Endodermal cell (in vitro differentiated cells): ENCODE results near the gene ZNF692. TPM values are rescaled to one million over a fixed set of nuclear protein-coding genes. Genes with fewer than 3 reads are reported as not detected.
"Not testable (repeated sequence)": the region's sequence is repeated elsewhere in the genome, so short reads cannot be mapped to it uniquely, and the experiment has no call there.

Source experiments
- DNase-seq: peaks from one replicate; pipeline ENCODE4 v3.0.0-alpha.2; 2017
- H3K27ac ChIP-seq: 2 replicates; pipeline ENCODE4 v1.5.1; 2013; ENCODE audit warnings: mild to moderate bottlenecking, low read depth, low read length, moderate library complexity
- H3K27me3 ChIP-seq: 2 replicates; pipeline ENCODE4 v1.6.1; 2013; ENCODE audit warnings: mild to moderate bottlenecking, low read length, moderate library complexity; ENCODE audit not compliant: insufficient read depth, control insufficient read depth, poor library complexity, severe bottlenecking
- H3K36me3 ChIP-seq: 2 replicates; pipeline ENCODE4 v1.7.0; 2013; ENCODE audit warnings: mild to moderate bottlenecking, low read length, moderate library complexity; ENCODE audit not compliant: control insufficient read depth, insufficient read depth
- H3K4me1 ChIP-seq: one replicate; pipeline ENCODE4 v1.7.0; 2013; ENCODE audit warnings: low read length; ENCODE audit not compliant: control insufficient read depth, insufficient read depth
- H3K4me3 ChIP-seq: 2 replicates; pipeline ENCODE4 v1.5.1; 2013; ENCODE audit warnings: mild to moderate bottlenecking, low read length, moderate library complexity
- H3K9ac ChIP-seq: 2 replicates; pipeline ENCODE4 v1.6.1; 2013; ENCODE audit warnings: mild to moderate bottlenecking, low read length, moderate library complexity; ENCODE audit not compliant: poor library complexity, severe bottlenecking; ENCODE audit errors: extremely low read depth
- H3K9me3 ChIP-seq: 2 replicates; pipeline ENCODE4 v1.6.1; 2013; ENCODE audit warnings: mild to moderate bottlenecking, low read length, moderate library complexity; ENCODE audit not compliant: control insufficient read depth
- H3K27ac Mint-ChIP-seq: 2 replicates; pipeline ENCODE4 v1.8.0; 2020; ENCODE audit warnings: mixed read lengths
- H3K27me3 Mint-ChIP-seq: 2 replicates; pipeline ENCODE4 v1.8.0; 2021; ENCODE audit warnings: mild to moderate bottlenecking, mixed read lengths; ENCODE audit not compliant: insufficient read depth
- H3K36me3 Mint-ChIP-seq: 2 replicates; pipeline ENCODE4 v1.8.0; 2020; ENCODE audit warnings: low read depth, mixed read lengths
- H3K4me1 Mint-ChIP-seq: 2 replicates; pipeline ENCODE4 v1.8.0; 2020; ENCODE audit warnings: mixed read lengths
- H3K4me3 Mint-ChIP-seq: 2 replicates; pipeline ENCODE4 v1.8.0; 2020; ENCODE audit warnings: mild to moderate bottlenecking, moderate library complexity, mixed read lengths
- H3K9me3 Mint-ChIP-seq: 2 replicates; pipeline ENCODE4 v1.8.0; 2020; ENCODE audit warnings: mild to moderate bottlenecking, mixed read lengths
- WGBS, 2 experiments: methylation state at CpG; one replicate each; pipeline versions ENCODE4 v1.1.5 to v1.1.7; 2013; ENCODE audit warnings: missing lambda C conversion rate in 2 of 2, mixed read lengths in 1 of 2; ENCODE audit not compliant: insufficient coverage in 1 of 2, insufficient read length in 1 of 2; 5-methylcytosine and 5-hydroxymethylcytosine counted together
- total RNA-seq, 2 donors: library from RNA; stranded (reverse); fragmentation: NEBNext Ultra II Directional in 1 of 2; extraction: Animal tissue kit (Norgen Biotek cat#: 25700) in 1 of 2; gene quantifications; 2 replicates in 1 of 2; 3 replicates in 1 of 2; pipeline ENCODE4 v1.2.1, GENCODE V29; 2021
- TF ChIP-seq, protein P1 (sequence below): fragments of 200-600 bp; sonication (generic); conservative IDR thresholded peaks from 2 replicates; pipeline ENCODE4 v1.5.0; 2021; ENCODE audit warnings: antibody characterized with exemption, mild to moderate bottlenecking

The ZNF692 gene
- total RNA-seq, 2 donors from 2014 or later: 47.6 to 50.3 TPM

DNA sequence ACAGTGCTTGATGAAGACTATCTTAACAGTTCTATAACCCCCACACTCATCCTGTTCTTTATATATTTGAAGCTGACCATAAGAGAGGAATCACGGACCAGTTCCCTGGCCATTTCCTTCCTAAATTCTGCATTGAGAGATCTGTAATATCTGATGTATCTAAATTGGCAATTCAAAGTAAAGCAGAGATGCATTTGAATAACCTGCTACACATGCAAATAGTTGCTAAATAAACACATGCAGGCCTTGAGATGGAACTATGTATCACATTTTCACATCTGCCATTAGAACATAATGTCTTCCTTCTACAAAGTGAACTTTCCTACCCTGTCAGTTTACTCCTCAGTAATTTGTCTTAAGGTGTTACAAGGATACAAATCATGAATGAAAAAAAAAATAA, 26.8 kb upstream of the ZNF692 start:
- Histone ChIP-seq H3K36me3 (no peaks in the 10 kb centered on the region), H3K9me3 (no peaks in the 10 kb centered on the region), H3K4me3 (no peak overlapping the region), H3K27me3 (peaks cover 4% of the 10 kb centered on the region), H3K27ac (no peak overlapping the region), H3K4me1 (no peaks in the 10 kb centered on the region), H3K9ac (no peak overlapping the region)
- Mint-ChIP-seq H3K9me3 (no peaks in the 10 kb centered on the region), H3K27me3 (no peaks in the 10 kb centered on the region), H3K27ac (no peak overlapping the region), H3K36me3 (no peaks in the 10 kb centered on the region), H3K4me1 (peaks cover 15% of the 10 kb centered on the region), H3K4me3 (no peak overlapping the region)
- DNase-seq: no peak
- WGBS, 2 experiments: 89% methylated on average over 1 of the region's 1 CpG; no CpG with 5 or more reads in 1 of the 2 experiments
- TF ChIP-seq, protein P1, sequence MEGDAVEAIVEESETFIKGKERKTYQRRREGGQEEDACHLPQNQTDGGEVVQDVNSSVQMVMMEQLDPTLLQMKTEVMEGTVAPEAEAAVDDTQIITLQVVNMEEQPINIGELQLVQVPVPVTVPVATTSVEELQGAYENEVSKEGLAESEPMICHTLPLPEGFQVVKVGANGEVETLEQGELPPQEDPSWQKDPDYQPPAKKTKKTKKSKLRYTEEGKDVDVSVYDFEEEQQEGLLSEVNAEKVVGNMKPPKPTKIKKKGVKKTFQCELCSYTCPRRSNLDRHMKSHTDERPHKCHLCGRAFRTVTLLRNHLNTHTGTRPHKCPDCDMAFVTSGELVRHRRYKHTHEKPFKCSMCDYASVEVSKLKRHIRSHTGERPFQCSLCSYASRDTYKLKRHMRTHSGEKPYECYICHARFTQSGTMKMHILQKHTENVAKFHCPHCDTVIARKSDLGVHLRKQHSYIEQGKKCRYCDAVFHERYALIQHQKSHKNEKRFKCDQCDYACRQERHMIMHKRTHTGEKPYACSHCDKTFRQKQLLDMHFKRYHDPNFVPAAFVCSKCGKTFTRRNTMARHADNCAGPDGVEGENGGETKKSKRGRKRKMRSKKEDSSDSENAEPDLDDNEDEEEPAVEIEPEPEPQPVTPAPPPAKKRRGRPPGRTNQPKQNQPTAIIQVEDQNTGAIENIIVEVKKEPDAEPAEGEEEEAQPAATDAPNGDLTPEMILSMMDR: no peak

DNA sequence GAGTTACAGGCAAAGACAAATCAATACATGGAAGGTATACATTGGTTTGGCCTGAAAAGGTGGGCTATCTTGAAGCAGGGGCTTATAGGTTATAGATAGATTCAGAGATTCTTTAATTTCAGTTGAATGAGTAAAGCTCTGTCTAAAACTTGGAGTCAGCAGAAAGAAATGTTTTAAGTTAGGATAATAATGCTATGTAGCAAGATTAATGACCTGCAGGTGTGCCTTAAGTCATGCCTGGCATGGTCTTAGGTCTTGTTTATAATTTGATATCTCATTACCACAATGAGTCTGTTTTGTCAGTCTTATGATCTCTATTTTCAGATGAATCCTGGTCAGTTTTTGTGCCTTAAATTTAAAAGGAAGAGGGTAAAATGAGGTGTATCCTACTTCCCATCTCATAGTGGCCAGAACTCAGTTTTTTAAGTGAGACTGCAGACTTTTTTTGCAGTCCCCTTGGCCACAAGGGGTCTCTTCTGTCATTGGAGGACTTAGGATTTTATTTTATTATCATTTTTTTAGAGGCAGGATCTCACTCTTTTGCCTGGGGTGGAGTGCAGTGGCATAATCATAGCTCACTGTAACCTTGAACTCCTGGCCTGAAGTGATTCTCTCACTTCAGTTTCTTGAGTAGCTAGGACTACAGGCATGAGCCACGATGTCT, 25.9 kb upstream of the ZNF692 start:
- Histone ChIP-seq H3K9me3 (no peaks in the 10 kb centered on the region), H3K36me3 (no peaks in the 10 kb centered on the region), H3K27ac (no peak overlapping the region), H3K4me3 (no peak overlapping the region), H3K9ac (no peak overlapping the region), H3K4me1 (no peaks in the 10 kb centered on the region), H3K27me3 (peaks cover 13% of the 10 kb centered on the region)
- peaks cover 15% of the 10 kb centered on the region for H3K4me1 Mint-ChIP-seq
- TF ChIP-seq, protein P1: peak; percentile 61
- H3K4me3 Mint-ChIP-seq: no peak overlapping the region
- H3K36me3 Mint-ChIP-seq: no peaks in the 10 kb centered on the region
- peaks cover 6% of the 10 kb centered on the region for H3K27me3 Mint-ChIP-seq
- no peak overlapping the region for H3K27ac Mint-ChIP-seq
- no peaks in the 10 kb centered on the region for H3K9me3 Mint-ChIP-seq
- DNase-seq: no peak
- 60% methylated on average over 1 of the region's 1 CpG; no CpG with 5 or more reads in 1 of the 2 experiments for WGBS, 2 experiments

DNA sequence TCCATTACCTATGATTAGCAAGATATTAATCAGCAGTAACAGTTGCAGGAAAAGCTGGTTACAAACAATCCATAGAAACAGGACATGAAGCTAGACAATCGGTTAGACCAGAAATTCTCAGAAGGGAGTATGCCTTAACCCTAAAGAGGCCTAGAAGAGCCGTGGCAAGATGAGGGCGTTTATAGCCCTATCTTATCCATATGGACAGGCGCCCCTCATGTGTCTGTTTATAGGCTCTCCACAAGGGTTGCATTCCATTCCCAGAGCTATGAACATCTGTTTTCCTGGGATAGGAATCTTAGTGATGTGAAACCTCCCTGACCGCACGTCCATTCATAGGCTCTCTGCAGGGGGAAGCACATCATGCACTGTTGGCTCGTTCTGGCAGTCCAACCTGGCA, 23.5 kb upstream of the ZNF692 start:
- not testable (repeated sequence) for H3K9me3 Mint-ChIP-seq, H3K4me3 ChIP-seq, H3K36me3 Mint-ChIP-seq, H3K4me1 ChIP-seq, H3K36me3 ChIP-seq, DNase-seq, H3K27ac Mint-ChIP-seq, H3K9me3 ChIP-seq, H3K9ac ChIP-seq, H3K27ac ChIP-seq, H3K4me3 Mint-ChIP-seq
- 80 to 94% methylated on average over 1 to 6 of the region's 7 CpGs for WGBS, 2 experiments
- Mint-ChIP-seq H3K4me1 (peaks cover 10% of the 10 kb centered on the region), H3K27me3 (peaks cover 15% of the 10 kb centered on the region)
- H3K27me3 ChIP-seq: peaks cover 19% of the 10 kb centered on the region
